Retina (tissue), 1 donor: Measurements from ENCODE around the gene PLIN5.

Experiments used
- DNase-seq: peaks from one replicate; pipeline ENCODE4 v3.0.0-alpha.2; 2016

PLIN5 gene

GRCh38 chr19:4503825-4504170, 31.2 kb downstream of the PLIN5 start:
- no peak for DNase-seq

GRCh38 chr19:4503132-4503824, 31.7 kb downstream of the PLIN5 start:
- peak; percentile 71 for DNase-seq

GRCh38 chr19:4502282-4503131, 32.5 kb downstream of the PLIN5 start:
- DNase-seq, result peak; percentile 23

- DNase-seq, result no peak
These were observed 33.3 kb downstream of the PLIN5 start for GRCh38 chr19:4501691-4502090.

- DNase-seq, result no peak
These were observed 34.0 kb downstream of the PLIN5 start for GRCh38 chr19:4500841-4501591.

- no peak for DNase-seq
These were observed 35.2 kb downstream of the PLIN5 start for GRCh38 chr19:4499855-4500254.

- DNase-seq, result no peak
These were observed 35.7 kb downstream of the PLIN5 start for GRCh38 chr19:4499318-4499717.

- DNase-seq, result no peak
These were observed 36.3 kb downstream of the PLIN5 start for GRCh38 chr19:4498694-4499093.

GRCh38 chr19:4497770-4498389, 37.1 kb downstream of the PLIN5 start:
- DNase-seq, result no peak

GRCh38 chr19:4496304-4496703, 38.7 kb downstream of the PLIN5 start:
- DNase-seq, result no peak

- DNase-seq, result no peak
These were observed 39.6 kb downstream of the PLIN5 start for GRCh38 chr19:4495471-4495870.

GRCh38 chr19:4494691-4495064, 40.3 kb downstream of the PLIN5 start:
- no peak for DNase-seq

- no peak for DNase-seq
These were observed 40.9 kb downstream of the PLIN5 start for GRCh38 chr19:4493929-4494690.

- DNase-seq, result no peak
These were observed 41.7 kb downstream of the PLIN5 start for GRCh38 chr19:4493104-4493928.

GRCh38 chr19:4492337-4493103, 42.5 kb downstream of the PLIN5 start:
- DNase-seq, result no peak

GRCh38 chr19:4491446-4491845, 43.6 kb downstream of the PLIN5 start:
- no peak for DNase-seq

GRCh38 chr19:4488496-4488895, 46.5 kb downstream of the PLIN5 start:
- no peak for DNase-seq

GRCh38 chr19:4487572-4487971, 47.5 kb downstream of the PLIN5 start:
- DNase-seq, result no peak

GRCh38 chr19:4483385-4483784, 51.6 kb downstream of the PLIN5 start:
- DNase-seq, result no peak

GRCh38 chr19:4482721-4483364, 52.2 kb downstream of the PLIN5 start:
- no peak for DNase-seq
